Cerebellar cortex (tissue), 1 donor: Measurements from ENCODE around the gene CRYGA.
"Not testable (repeated sequence)": the region's sequence is repeated elsewhere in the genome, so short reads cannot be mapped to it uniquely, and the experiment has no call there.

ENCODE experiments used
- DNase-seq: peaks from one replicate; pipeline ENCODE4 v3.0.0-alpha.2; 2015; ENCODE audit warnings: low spot score

The CRYGA gene

GRCh38 chr2:208125251-208125650 lies 38.1 kb downstream of the CRYGA start:
- no peak for DNase-seq

- DNase-seq, result not testable (repeated sequence)
These were observed 39.2 kb downstream of the CRYGA start, which contains the start of gene CRYGD for GRCh38 chr2:208124013-208124715. CRYGD (minus strand) TSS chr2:208124524; CDS start chr2:208124473, 51 bp downstream.

GRCh38 chr2:208122248-208122647 lies 41.1 kb downstream of the CRYGA start:
- DNase-seq, result no peak

GRCh38 chr2:208118918-208119317 lies 44.5 kb downstream of the CRYGA start:
- DNase-seq, result no peak

- DNase-seq, result not testable (repeated sequence)
These were observed 46.0 kb downstream of the CRYGA start for GRCh38 chr2:208117390-208117789.

GRCh38 chr2:208112969-208113368 lies 50.4 kb downstream of the CRYGA start:
- DNase-seq, result no peak

- DNase-seq, result not testable (repeated sequence)
These were observed 51.1 kb downstream of the CRYGA start for GRCh38 chr2:208112273-208112745.
